PFSK-1 (cell line): Measurements from ENCODE around the gene C3.

ENCODE experiments used
- FOXP2 ChIP-seq: optimal IDR thresholded peaks from 2 replicates; pipeline ENCODE3; 2011; ENCODE audit warnings: borderline replicate concordance, control low read depth, inconsistent platforms; ENCODE audit not compliant: insufficient read depth; ENCODE audit errors: extremely low read length, extremely low read depth
- POLR2AphosphoS5 ChIP-seq: IDR thresholded peaks from 2 replicates; pipeline ENCODE4 v1.6.1; 2012; ENCODE audit warnings: low read depth, mild to moderate bottlenecking, control low read depth, low read length, moderate library complexity
- REST ChIP-seq, 2 experiments: IDR thresholded peaks; 2 replicates each; pipeline versions ENCODE4 v1.6.1 to v1.8.0; 2011 to 2012; ENCODE audit warnings: low read depth in 2 of 2, low read length in 2 of 2, control low read depth in 1 of 2, inconsistent platforms in 1 of 2, mild to moderate bottlenecking in 1 of 2, moderate library complexity in 1 of 2; ENCODE audit not compliant: insufficient read depth in 1 of 2
- SIN3A ChIP-seq: IDR thresholded peaks from 2 replicates; pipeline ENCODE4 v1.6.1; 2012; ENCODE audit warnings: mild to moderate bottlenecking, low read length, moderate library complexity, borderline replicate concordance; ENCODE audit not compliant: insufficient read depth
- TAF1 ChIP-seq: IDR thresholded peaks from 2 replicates; pipeline ENCODE4 v1.6.1; 2012; ENCODE audit warnings: low read length, control low read depth, borderline replicate concordance; ENCODE audit not compliant: insufficient read depth

C3 gene

GRCh38 chr19:6692027-6692426 is 28.4 kb downstream of the C3 start:
- TF ChIP-seq FOXP2 (no peak), REST (IDR thresholded peaks at IDR 0.05; ENCODE audit: insufficient read depth in 1 of 2, low read depth in 2 of 2, low read length in 2 of 2) (no peak), SIN3A (no peak), TAF1 (no peak), POLR2AphosphoS5 (no peak)

- no peak for TF ChIP-seq SIN3A
- TF ChIP-seq REST (IDR thresholded peaks at IDR 0.05; ENCODE audit: insufficient read depth in 1 of 2, low read depth in 2 of 2, low read length in 2 of 2) = no peak
- TF ChIP-seq TAF1 = no peak
- TF ChIP-seq POLR2AphosphoS5 = no peak
- TF ChIP-seq FOXP2 = no peak
These were observed 29.1 kb downstream of the C3 start for GRCh38 chr19:6691342-6691741.

GRCh38 chr19:6690160-6690885 is 30.1 kb downstream of the C3 start:
- TF ChIP-seq SIN3A (no peak), TAF1 (no peak)

- TF ChIP-seq REST (IDR thresholded peaks at IDR 0.05; ENCODE audit: insufficient read depth in 1 of 2, low read depth in 2 of 2, low read length in 2 of 2) = no peak
These were observed 33.3 kb downstream of the C3 start for GRCh38 chr19:6687114-6687513.

- no peak for TF ChIP-seq POLR2AphosphoS5
- TF ChIP-seq REST (IDR thresholded peaks at IDR 0.05; ENCODE audit: insufficient read depth in 1 of 2, low read depth in 2 of 2, low read length in 2 of 2) = no peak
- TF ChIP-seq SIN3A = no peak
- TF ChIP-seq TAF1 = no peak
- TF ChIP-seq FOXP2 = no peak
These were observed 33.8 kb downstream of the C3 start for GRCh38 chr19:6686628-6686975.
